Gastroesophageal sphincter (tissue), 4 donors: ENCODE measurements around the gene ARHGAP26. TPM values are rescaled to one million over a fixed set of nuclear protein-coding genes. Genes with fewer than 3 reads are reported as not detected.

ENCODE experiments used
- ATAC-seq: fragments of 150-250 bp; one replicate; pipeline ENCODE4 v1.9.1; 2016; ENCODE audit warnings: mild to moderate bottlenecking, moderate library complexity
- H3K27ac ChIP-seq, 4 donors: fragments of 200-600 bp; sonication (generic) in 3 of 4; 1 replicate in 3 of 4; 2 replicates in 1 of 4; pipeline ENCODE4 v1.5.1; 2016 to 2019
- H3K27me3 ChIP-seq: fragments of 200-600 bp; sonication (generic); one replicate; pipeline ENCODE4 v1.5.1; 2019
- H3K36me3 ChIP-seq, 2 donors: fragments of 200-600 bp; sonication (generic); one replicate each; pipeline ENCODE4 v1.5.1; 2019; ENCODE audit warnings: control low read depth in 1 of 2
- H3K4me1 ChIP-seq, 3 donors: fragments of 200-600 bp; sonication (generic); 1 replicate in 2 of 3; 2 replicates in 1 of 3; pipeline ENCODE4 v1.5.1; 2016 to 2019; ENCODE audit warnings: control low read depth in 2 of 3
- H3K4me3 ChIP-seq, 2 donors: fragments of 200-600 bp; sonication (generic); one replicate each; pipeline ENCODE4 v1.5.1; 2019; ENCODE audit warnings: mild to moderate bottlenecking in 1 of 2, moderate library complexity in 1 of 2
- H3K9me3 ChIP-seq, 3 donors: fragments of 200-600 bp; sonication (generic); one replicate each; pipeline ENCODE4 v1.5.1; 2017 to 2019; ENCODE audit warnings: control low read depth in 2 of 3
- CTCF ChIP-seq, 4 experiments: fragments of 200-600 bp in 2 of 4; fragments of 450-650 bp in 2 of 4; sonication (generic) in 1 of 4; IDR thresholded peaks; one replicate each; pipeline ENCODE4 v1.5.1; 2017 to 2019; ENCODE audit warnings: antibody characterized with exemption in 4 of 4, mild to moderate bottlenecking in 2 of 4, moderate library complexity in 2 of 4
- EP300 ChIP-seq: sonication (generic); formaldehyde crosslinking; IDR thresholded peaks from one replicate; pipeline ENCODE4 v1.6.1; 2017; ENCODE audit warnings: antibody characterized with exemption, mild to moderate bottlenecking
- POLR2A ChIP-seq, 2 donors: fragments of 450-650 bp; IDR thresholded peaks; one replicate each; pipeline ENCODE4 v1.6.1; 2017; ENCODE audit warnings: antibody characterized with exemption in 2 of 2, mild to moderate bottlenecking in 2 of 2, moderate library complexity in 1 of 2
- POLR2AphosphoS5 ChIP-seq: sonication (generic); formaldehyde crosslinking; IDR thresholded peaks from one replicate; pipeline ENCODE4 v1.6.1; 2017; ENCODE audit warnings: antibody characterized with exemption
- WGBS, 2 donors: methylation state at CpG; one replicate each; pipeline ENCODE4 v1.1.5; 2018; ENCODE audit warnings: low coverage in 1 of 2; 5-methylcytosine and 5-hydroxymethylcytosine counted together
- total RNA-seq, 4 donors: library from RNA; depleted of rRNA; stranded (reverse); fragments of >200 nt; gene quantifications; one replicate each; pipeline ENCODE4 v1.1.0, GENCODE V29; 2016

The ARHGAP26 gene
- total RNA-seq, 4 donors from 2014 or later = 15.2 to 41.7 (median 31.7) TPM

- 78 to 82% methylated on average over 7 of the region's 7 CpGs for WGBS, 2 donors
- H3K4me3 ChIP-seq = no peak overlapping the region
- peaks cover 0 to 20% (median 0%) of the 10 kb centered on the region in 3 donors for H3K4me1 ChIP-seq
- no peaks in the 10 kb centered on the region for H3K9me3 ChIP-seq
- no peaks in the 10 kb centered on the region for H3K36me3 ChIP-seq
- TF ChIP-seq CTCF (IDR thresholded peaks at IDR 0.05) = no peak
- no peak for TF ChIP-seq EP300
- no peak for TF ChIP-seq POLR2AphosphoS5
- no peak for TF ChIP-seq POLR2A (IDR thresholded peaks at IDR 0.05)
- no peaks in the 10 kb centered on the region for H3K27me3 ChIP-seq
- no peak for ATAC-seq
- H3K27ac ChIP-seq = peak overlapping the region in 1 of 4 donors; percentile 22
Measured at GRCh38 chr5:143204474-143205246, 434.5 kb downstream of the ARHGAP26 start.

- ATAC-seq = no peak
- no peak overlapping the region for H3K4me3 ChIP-seq
- H3K27ac ChIP-seq = no peak overlapping the region
- no peaks in the 10 kb centered on the region for H3K27me3 ChIP-seq
- TF ChIP-seq EP300 = no peak
- no peak for TF ChIP-seq POLR2AphosphoS5
- TF ChIP-seq CTCF (IDR thresholded peaks at IDR 0.05) = no peak
- TF ChIP-seq POLR2A (IDR thresholded peaks at IDR 0.05) = no peak
- H3K36me3 ChIP-seq = no peaks in the 10 kb centered on the region
- H3K9me3 ChIP-seq = no peaks in the 10 kb centered on the region
- peaks cover 0 to 20% (median 0%) of the 10 kb centered on the region in 3 donors for H3K4me1 ChIP-seq
- WGBS, 2 donors = 75 to 80% methylated on average over 3 of the region's 3 CpGs
Measured at GRCh38 chr5:143205386-143205785, 435.2 kb downstream of the ARHGAP26 start.

- no peak overlapping the region for H3K27ac ChIP-seq
- H3K9me3 ChIP-seq = no peaks in the 10 kb centered on the region
- TF ChIP-seq POLR2A (IDR thresholded peaks at IDR 0.05) (no peak), POLR2AphosphoS5 (no peak), EP300 (no peak), CTCF (IDR thresholded peaks at IDR 0.05) (no peak)
- peaks cover 0 to 20% (median 0%) of the 10 kb centered on the region in 3 donors for H3K4me1 ChIP-seq
- H3K27me3 ChIP-seq = no peaks in the 10 kb centered on the region
- no peaks in the 10 kb centered on the region for H3K36me3 ChIP-seq
- no peak overlapping the region for H3K4me3 ChIP-seq
- WGBS, 2 donors = 60 to 63% methylated on average over 2 to 3 of the region's 3 CpGs
- no peak for ATAC-seq
Measured at GRCh38 chr5:143205883-143206195, 435.7 kb downstream of the ARHGAP26 start.

GRCh38 chr5:143206196-143207053, 436.2 kb downstream of the ARHGAP26 start:
- no peak for TF ChIP-seq CTCF (IDR thresholded peaks at IDR 0.05)
- no peak for TF ChIP-seq POLR2AphosphoS5
- no peak for TF ChIP-seq EP300
- TF ChIP-seq POLR2A (IDR thresholded peaks at IDR 0.05) = no peak
- Histone ChIP-seq H3K4me1 (peaks cover 0 to 20% (median 0%) of the 10 kb centered on the region in 3 donors), H3K27ac (no peak overlapping the region), H3K27me3 (no peaks in the 10 kb centered on the region), H3K4me3 (no peak overlapping the region), H3K9me3 (no peaks in the 10 kb centered on the region), H3K36me3 (no peaks in the 10 kb centered on the region)
- WGBS, 2 donors = 90 to 92% methylated on average over 16 of the region's 19 CpGs
- ATAC-seq = no peak
